ENCODE results near the gene SLC25A25. TPM values are rescaled to one million over a fixed set of nuclear protein-coding genes. Genes with fewer than 3 reads are reported as not detected.
A peak's percentile ranks its signal among the peaks of the same experiment; 100 is the strongest.
"Not testable (repeated sequence)": the region's sequence is repeated elsewhere in the genome, so short reads cannot be mapped to it uniquely, and the experiment has no call there.

The SLC25A25 gene
- total RNA-seq, 1 experiment from 2014 or later = 8.7 TPM

- DNase-seq = no peak
- peaks cover 17% of the 10 kb centered on the region for H3K36me3 ChIP-seq
- H3K27me3 ChIP-seq = no peaks in the 10 kb centered on the region
- no peak overlapping the region for H3K4me3 ChIP-seq
- H3K9me3 ChIP-seq = no peaks in the 10 kb centered on the region
These were observed 54.1 kb downstream of the SLC25A25 start for GRCh38 chr9:128121924-128122808.

- Histone ChIP-seq H3K27me3 (no peaks in the 10 kb centered on the region), H3K4me3 (no peak overlapping the region), H3K36me3 (peaks cover 17% of the 10 kb centered on the region), H3K9me3 (no peaks in the 10 kb centered on the region)
- DNase-seq = no peak
These were observed 54.8 kb downstream of the SLC25A25 start for GRCh38 chr9:128122809-128123175.

- DNase-seq = no peak
- no peaks in the 10 kb centered on the region for H3K9me3 ChIP-seq
- H3K36me3 ChIP-seq = peaks cover 17% of the 10 kb centered on the region
- no peak overlapping the region for H3K4me3 ChIP-seq
- H3K27me3 ChIP-seq = no peaks in the 10 kb centered on the region
These were observed 55.5 kb downstream of the SLC25A25 start for GRCh38 chr9:128123451-128124080.

GRCh38 chr9:128124451-128124850 is 56.4 kb downstream of the SLC25A25 start:
- Histone ChIP-seq H3K9me3 (no peaks in the 10 kb centered on the region), H3K27me3 (no peaks in the 10 kb centered on the region), H3K36me3 (peaks cover 17% of the 10 kb centered on the region), H3K4me3 (no peak overlapping the region)
- DNase-seq = no peak

GRCh38 chr9:128124873-128125579 is 57.0 kb downstream of the SLC25A25 start:
- Histone ChIP-seq H3K4me3 (no peak overlapping the region), H3K36me3 (peaks cover 17% of the 10 kb centered on the region), H3K9me3 (no peaks in the 10 kb centered on the region), H3K27me3 (no peaks in the 10 kb centered on the region)
- DNase-seq = peak; percentile 32

- DNase-seq = no peak
- peak overlapping the region; percentile 81 for H3K4me3 ChIP-seq
- no peaks in the 10 kb centered on the region for H3K9me3 ChIP-seq
- H3K36me3 ChIP-seq = peaks cover 17% of the 10 kb centered on the region
- no peaks in the 10 kb centered on the region for H3K27me3 ChIP-seq
These were observed 57.7 kb downstream of the SLC25A25 start for GRCh38 chr9:128125580-128126354.

- Histone ChIP-seq H3K9me3 (no peaks in the 10 kb centered on the region), H3K36me3 (peaks cover 17% of the 10 kb centered on the region), H3K4me3 (peak within 1 kb of the TSS; percentile 81), H3K27me3 (no peaks in the 10 kb centered on the region)
- DNase-seq = peak; percentile 89
These were observed 59.5 kb downstream of the SLC25A25 start, which contains the start of gene PTGES2 for GRCh38 chr9:128127568-128127989. TSS of gene PTGES2 (minus strand) at chr9:128127729. CDS start at chr9:128127717, 12 bp downstream.

GRCh38 chr9:128127990-128128835 is 60.2 kb downstream of the SLC25A25 start:
- no peaks in the 10 kb centered on the region for H3K9me3 ChIP-seq
- no peaks in the 10 kb centered on the region for H3K27me3 ChIP-seq
- peak overlapping the region; percentile 81 for H3K4me3 ChIP-seq
- peaks cover 17% of the 10 kb centered on the region for H3K36me3 ChIP-seq
- peak; percentile 85 for DNase-seq

- H3K4me3 ChIP-seq = peak overlapping the region; percentile 81
- H3K9me3 ChIP-seq = no peaks in the 10 kb centered on the region
- DNase-seq = no peak
- H3K36me3 ChIP-seq = peaks cover 16% of the 10 kb centered on the region
- H3K27me3 ChIP-seq = no peaks in the 10 kb centered on the region
These were observed 61.0 kb downstream of the SLC25A25 start for GRCh38 chr9:128128836-128129590.

- not testable (repeated sequence) for H3K9me3 ChIP-seq, H3K36me3 ChIP-seq, H3K4me3 ChIP-seq, H3K27me3 ChIP-seq
- peak; percentile 42 for DNase-seq
These were observed 62.1 kb downstream of the SLC25A25 start for GRCh38 chr9:128129976-128130590.

GRCh38 chr9:128130651-128131050 is 62.6 kb downstream of the SLC25A25 start:
- not testable (repeated sequence) for H3K4me3 ChIP-seq, H3K27me3 ChIP-seq, H3K36me3 ChIP-seq, H3K9me3 ChIP-seq, DNase-seq

GRCh38 chr9:128131346-128131745 is 63.3 kb downstream of the SLC25A25 start:
- H3K27me3 ChIP-seq, H3K9me3 ChIP-seq, H3K36me3 ChIP-seq, DNase-seq, H3K4me3 ChIP-seq: not testable (repeated sequence)

- H3K9me3 ChIP-seq, DNase-seq: not testable (repeated sequence)
These were observed 64.1 kb downstream of the SLC25A25 start for GRCh38 chr9:128132139-128132538.

GRCh38 chr9:128135561-128135960 is 67.5 kb downstream of the SLC25A25 start:
- not testable (repeated sequence) for H3K4me3 ChIP-seq, H3K27me3 ChIP-seq, DNase-seq, H3K36me3 ChIP-seq, H3K9me3 ChIP-seq

More at GRCh38 chr9:128132139-128132538, 64.1 kb downstream of the SLC25A25 start:
- H3K27me3 ChIP-seq, H3K4me3 ChIP-seq, H3K36me3 ChIP-seq: not testable (repeated sequence)

Data from MG63 (cell line).